Uterus (tissue), 4 donors: Measurements from ENCODE around the gene GNS. TPM values are rescaled to one million over a fixed set of nuclear protein-coding genes. Genes with fewer than 3 reads are reported as not detected.

ENCODE experiments used
- DNase-seq, 2 donors: peaks; one replicate each; pipeline ENCODE4 v3.0.0-alpha.2; 2019 to 2020
- H3K27ac ChIP-seq, 2 donors: fragments of 200-600 bp; sonication (generic); 1 replicate in 1 of 2; 2 replicates in 1 of 2; pipeline ENCODE4 v1.5.1; 2016 to 2018
- H3K27me3 ChIP-seq, 2 donors: fragments of 200-600 bp; sonication (generic); one replicate each; pipeline ENCODE4 v1.5.1; 2018 to 2019; ENCODE audit warnings: control low read depth in 1 of 2
- H3K36me3 ChIP-seq, 2 donors: fragments of 200-600 bp; sonication (generic); one replicate each; pipeline ENCODE4 v1.5.1; 2019; ENCODE audit warnings: control low read depth in 1 of 2
- H3K4me1 ChIP-seq, 2 donors: fragments of 200-600 bp; sonication (generic); one replicate each; pipeline ENCODE4 v1.5.1; 2018 to 2019; ENCODE audit warnings: control low read depth in 1 of 2
- H3K4me3 ChIP-seq, 2 donors: fragments of 200-600 bp; sonication (generic); 1 replicate in 1 of 2; 2 replicates in 1 of 2; pipeline ENCODE4 v1.5.1; 2018 to 2019; ENCODE audit warnings: mild to moderate bottlenecking in 1 of 2
- H3K9me3 ChIP-seq, 2 donors: fragments of 200-600 bp; sonication (generic); one replicate each; pipeline ENCODE4 v1.5.1; 2019; ENCODE audit warnings: control low read depth in 1 of 2
- POLR2A ChIP-seq, 2 donors: fragments of 450-650 bp; IDR thresholded peaks; one replicate each; pipeline ENCODE4 v1.6.1; 2016; ENCODE audit warnings: antibody characterized with exemption in 2 of 2, mild to moderate bottlenecking in 1 of 2, moderate library complexity in 1 of 2
- intact Hi-C: fragments of 100-400 bp; cut with DNase I; formaldehyde crosslinking; loops from one replicate; pipeline ENCODE4 v1.15.1; 2023; ENCODE audit warnings: low total_unique reads
- total RNA-seq, 4 donors: library from RNA; depleted of rRNA in 3 of 4; stranded (reverse); fragments of >200 nt in 3 of 4; gene quantifications; one replicate each; pipeline versions ENCODE4 v1.1.0 to v1.2.4, GENCODE V29; 2014 to 2023
- TF ChIP-seq, protein P1 (sequence below), 4 experiments: fragments of 200-600 bp in 2 of 4; fragments of 450-650 bp in 2 of 4; sonication (generic) in 2 of 4; IDR thresholded peaks; one replicate each; pipeline ENCODE4 v1.5.1; 2016 to 2019; ENCODE audit warnings: antibody characterized with exemption in 4 of 4, mild to moderate bottlenecking in 2 of 4, moderate library complexity in 1 of 4
- donor health status: DM: yes; HTN: yes; CAD: no.

The GNS gene
- total RNA-seq, 4 donors from 2014 or later, result 71.5 to 148 (median 116) TPM

DNA sequence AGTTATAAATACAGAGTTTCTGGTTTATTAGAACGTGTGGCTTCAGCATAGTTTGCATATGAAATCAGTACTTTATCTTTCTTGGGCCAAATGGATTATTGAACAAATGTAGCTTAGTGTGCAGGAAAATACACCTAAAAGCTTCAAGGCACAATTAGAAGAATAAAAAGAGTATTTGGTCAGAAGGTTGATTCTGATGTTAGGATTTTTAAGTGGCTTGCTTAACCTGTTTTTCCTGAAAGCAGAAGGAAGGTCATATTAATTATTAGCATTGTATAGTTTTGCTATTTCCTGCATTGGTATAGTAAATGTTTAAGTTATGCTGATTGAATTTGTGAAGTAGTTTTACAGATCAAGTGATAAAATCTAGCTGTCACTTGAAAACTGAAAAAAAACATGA is 31.0 kb upstream of the GNS start:
- H3K36me3 ChIP-seq, result no peaks in the 10 kb centered on the region
- H3K4me1 ChIP-seq, result no peaks in the 10 kb centered on the region
- intact Hi-C loops, result no loop called here
- no peak for TF ChIP-seq POLR2A (IDR thresholded peaks at IDR 0.05)
- TF ChIP-seq, protein P1, sequence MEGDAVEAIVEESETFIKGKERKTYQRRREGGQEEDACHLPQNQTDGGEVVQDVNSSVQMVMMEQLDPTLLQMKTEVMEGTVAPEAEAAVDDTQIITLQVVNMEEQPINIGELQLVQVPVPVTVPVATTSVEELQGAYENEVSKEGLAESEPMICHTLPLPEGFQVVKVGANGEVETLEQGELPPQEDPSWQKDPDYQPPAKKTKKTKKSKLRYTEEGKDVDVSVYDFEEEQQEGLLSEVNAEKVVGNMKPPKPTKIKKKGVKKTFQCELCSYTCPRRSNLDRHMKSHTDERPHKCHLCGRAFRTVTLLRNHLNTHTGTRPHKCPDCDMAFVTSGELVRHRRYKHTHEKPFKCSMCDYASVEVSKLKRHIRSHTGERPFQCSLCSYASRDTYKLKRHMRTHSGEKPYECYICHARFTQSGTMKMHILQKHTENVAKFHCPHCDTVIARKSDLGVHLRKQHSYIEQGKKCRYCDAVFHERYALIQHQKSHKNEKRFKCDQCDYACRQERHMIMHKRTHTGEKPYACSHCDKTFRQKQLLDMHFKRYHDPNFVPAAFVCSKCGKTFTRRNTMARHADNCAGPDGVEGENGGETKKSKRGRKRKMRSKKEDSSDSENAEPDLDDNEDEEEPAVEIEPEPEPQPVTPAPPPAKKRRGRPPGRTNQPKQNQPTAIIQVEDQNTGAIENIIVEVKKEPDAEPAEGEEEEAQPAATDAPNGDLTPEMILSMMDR (IDR thresholded peaks at IDR 0.05), result no peak
- no peak overlapping the region for H3K4me3 ChIP-seq
- H3K27me3 ChIP-seq, result no peaks in the 10 kb centered on the region
- no peak overlapping the region for H3K27ac ChIP-seq
- no peaks in the 10 kb centered on the region for H3K9me3 ChIP-seq
- DNase-seq, result no peak

DNA sequence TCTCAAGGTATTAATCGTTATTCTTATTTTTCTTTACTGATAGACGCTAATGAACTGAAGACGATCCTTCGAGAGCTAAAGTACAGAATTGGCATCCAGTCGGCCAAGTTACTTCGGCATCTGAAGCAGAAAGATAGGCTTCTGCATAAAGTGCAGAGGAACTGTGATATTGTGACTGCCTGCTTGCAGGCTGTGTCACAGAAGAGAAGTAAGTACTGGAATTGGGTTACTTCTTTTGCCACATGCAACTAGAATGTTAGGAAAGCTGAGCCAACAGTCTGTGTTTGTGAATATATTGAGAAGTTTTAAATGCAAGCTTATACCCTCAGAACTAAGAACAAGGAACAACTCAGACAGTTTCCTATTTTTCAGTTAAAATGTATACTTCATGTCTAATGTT is 26.6 kb upstream of the GNS start:
- H3K4me3 ChIP-seq, result no peak overlapping the region
- no peaks in the 10 kb centered on the region for H3K4me1 ChIP-seq
- TF ChIP-seq, protein P1 (IDR thresholded peaks at IDR 0.05), result no peak
- TF ChIP-seq POLR2A (IDR thresholded peaks at IDR 0.05), result no peak
- H3K27ac ChIP-seq, result no peak overlapping the region
- intact Hi-C loops, result no loop called here
- peaks cover 0 to 9% of the 10 kb centered on the region in 2 donors for H3K27me3 ChIP-seq
- no peak for DNase-seq
- H3K9me3 ChIP-seq, result no peaks in the 10 kb centered on the region
- H3K36me3 ChIP-seq, result no peaks in the 10 kb centered on the region

DNA sequence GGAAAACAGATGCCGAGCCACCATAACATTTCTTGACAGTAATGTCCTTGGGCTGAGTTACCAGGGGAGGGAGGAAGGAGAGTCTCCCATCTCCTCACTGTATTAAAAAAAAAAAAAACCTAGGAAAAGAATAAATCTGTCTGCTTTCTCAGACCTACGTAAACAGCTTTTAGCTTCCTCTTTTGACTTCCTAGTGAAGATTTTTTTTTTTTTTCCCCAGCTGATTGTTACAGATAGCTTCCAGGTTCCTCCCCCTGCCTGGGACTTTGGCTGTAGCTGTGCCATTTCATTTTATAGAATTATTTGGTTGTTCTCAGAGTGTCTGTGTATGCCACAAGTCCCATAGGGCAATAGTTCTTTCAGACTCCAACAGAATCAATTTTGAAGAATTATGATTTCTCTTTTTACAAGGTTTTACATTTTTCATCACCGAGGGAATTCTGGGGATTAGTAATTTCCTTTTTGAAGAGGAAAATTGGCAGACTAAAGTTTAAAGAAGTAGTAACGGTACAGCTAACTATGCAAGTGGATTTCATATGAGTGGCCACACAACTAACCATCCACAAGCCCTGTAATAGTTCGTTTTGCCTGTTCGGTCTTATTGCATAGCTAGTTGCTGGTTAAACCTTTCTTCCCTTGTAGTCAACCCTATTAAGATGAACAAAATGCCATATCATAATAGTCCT is 23.1 kb upstream of the GNS start:
- no peak for DNase-seq
- no peak for TF ChIP-seq POLR2A (IDR thresholded peaks at IDR 0.05)
- TF ChIP-seq, protein P1 (IDR thresholded peaks at IDR 0.05), result no peak
- no peak overlapping the region for H3K4me3 ChIP-seq
- H3K4me1 ChIP-seq, result no peaks in the 10 kb centered on the region
- intact Hi-C loops, result no loop called here
- H3K27me3 ChIP-seq, result peaks cover 0 to 9% of the 10 kb centered on the region in 2 donors
- no peaks in the 10 kb centered on the region for H3K9me3 ChIP-seq
- no peaks in the 10 kb centered on the region for H3K36me3 ChIP-seq
- no peak overlapping the region for H3K27ac ChIP-seq

DNA sequence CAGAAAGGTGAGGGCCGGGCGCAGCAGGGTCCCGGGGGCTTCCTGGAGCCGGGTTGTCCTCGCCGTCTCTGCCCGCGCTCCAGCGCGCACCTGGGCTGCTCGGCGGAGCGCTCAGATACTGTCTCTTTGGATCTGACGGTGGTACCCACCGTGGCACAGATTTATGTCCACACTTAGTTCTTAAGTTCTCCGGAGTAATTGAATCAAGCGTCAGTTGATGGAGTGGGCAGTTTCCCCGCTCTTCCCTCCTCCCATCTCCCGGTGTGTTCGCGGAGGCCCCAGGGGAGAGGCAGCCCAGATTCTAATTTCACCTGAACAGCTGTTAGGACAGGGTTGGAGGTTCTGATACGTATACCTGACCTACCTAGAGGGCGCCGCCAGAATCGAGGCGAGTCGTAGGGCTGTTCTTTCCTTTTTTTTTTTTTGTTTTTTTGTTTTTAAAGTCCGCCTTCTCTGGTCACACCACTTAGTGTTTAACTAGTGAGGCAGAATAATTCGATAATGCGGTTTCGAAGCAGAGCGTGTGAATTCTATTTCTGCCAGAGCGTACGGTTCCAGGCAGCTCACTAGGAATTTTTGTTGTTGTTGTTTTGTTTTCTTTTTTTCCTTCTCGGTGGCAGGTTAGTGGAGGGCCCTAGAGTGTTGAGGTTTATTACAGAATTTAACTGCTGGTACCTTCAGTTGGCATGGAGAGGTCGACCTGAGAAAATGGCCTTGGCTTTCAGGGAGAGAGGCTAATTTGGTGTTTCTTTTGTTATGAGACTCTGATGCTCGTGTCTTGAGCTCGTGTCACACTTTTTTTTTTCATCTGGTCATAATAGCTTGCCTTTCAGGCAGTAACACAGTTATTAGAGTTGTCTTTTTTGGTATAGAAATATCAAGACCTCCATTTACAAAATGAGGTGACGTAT is 22.3 kb upstream of the GNS start:
- DNase-seq, result no peak

More for the DNA sequence above, 22.3 kb upstream of the GNS start:
- peaks cover 0 to 9% of the 10 kb centered on the region in 2 donors for H3K27me3 ChIP-seq
- H3K36me3 ChIP-seq, result no peaks in the 10 kb centered on the region
- H3K4me3 ChIP-seq, result peak overlapping the region; percentile 5 to 53
- intact Hi-C loops, result no loop called here
- H3K9me3 ChIP-seq, result no peaks in the 10 kb centered on the region
- H3K27ac ChIP-seq, result peak overlapping the region; percentile 20 to 30
- no peak for TF ChIP-seq POLR2A (IDR thresholded peaks at IDR 0.05)
- TF ChIP-seq, protein P1 (IDR thresholded peaks at IDR 0.05), result no peak
- H3K4me1 ChIP-seq, result no peaks in the 10 kb centered on the region
